Esophagus muscularis mucosa (tissue), 4 donors: Measurements from ENCODE around the gene CKS2. TPM values are rescaled to one million over a fixed set of nuclear protein-coding genes. Genes with fewer than 3 reads are reported as not detected.

ENCODE experiments used
- DNase-seq: peaks from one replicate; pipeline ENCODE4 v3.0.0-alpha.2; 2017; ENCODE audit errors: extremely low spot score
- H3K27ac ChIP-seq, 4 donors: fragments of 200-600 bp; sonication (generic); replicated peaks in 1 of 4; 1 replicate in 3 of 4; 2 replicates in 1 of 4; pipeline ENCODE4 v1.5.1; 2016 to 2019; ENCODE audit warnings: mild to moderate bottlenecking in 1 of 4
- H3K27me3 ChIP-seq, 4 donors: fragments of 200-600 bp; sonication (generic); one replicate each; pipeline versions ENCODE4 v1.5.1 to v1.6.0; 2016 to 2019
- H3K36me3 ChIP-seq, 4 donors: fragments of 200-600 bp; sonication (generic); one replicate each; pipeline ENCODE4 v1.5.1; 2016 to 2019
- H3K4me1 ChIP-seq, 4 donors: fragments of 200-600 bp; sonication (generic); one replicate each; pipeline ENCODE4 v1.5.1; 2016 to 2019
- H3K4me3 ChIP-seq, 4 donors: fragments of 200-600 bp; sonication (generic); 1 replicate in 2 of 4; 2 replicates in 2 of 4; pipeline ENCODE4 v1.5.1; 2016 to 2019; ENCODE audit warnings: mild to moderate bottlenecking in 4 of 4, moderate library complexity in 1 of 4
- H3K9me3 ChIP-seq, 4 donors: fragments of 200-600 bp; sonication (generic); 1 replicate in 3 of 4; 2 replicates in 1 of 4; pipeline ENCODE4 v1.5.1; 2016 to 2019
- CTCF ChIP-seq, 3 experiments: fragments of 200-600 bp in 2 of 3; fragments of 450-650 bp in 1 of 3; sonication (generic) in 2 of 3; IDR thresholded peaks; one replicate each; pipeline ENCODE4 v1.5.1; 2017 to 2019; ENCODE audit warnings: antibody characterized with exemption in 3 of 3, mild to moderate bottlenecking in 2 of 3, moderate library complexity in 1 of 3
- EP300 ChIP-seq: sonication (generic); formaldehyde crosslinking; IDR thresholded peaks from one replicate; pipeline ENCODE4 v1.6.1; 2017; ENCODE audit warnings: antibody characterized with exemption
- POLR2A ChIP-seq: fragments of 450-650 bp; IDR thresholded peaks from one replicate; pipeline ENCODE4 v1.6.1; 2017; ENCODE audit warnings: antibody characterized with exemption, moderate library complexity, mild to moderate bottlenecking, low read depth
- POLR2AphosphoS5 ChIP-seq, 2 donors: sonication (generic); formaldehyde crosslinking; IDR thresholded peaks; one replicate each; pipeline ENCODE4 v1.6.1; 2017; ENCODE audit warnings: antibody characterized with exemption in 2 of 2
- WGBS: methylation state at CpG from one replicate; pipeline ENCODE4 v1.1.5; 2018; 5-methylcytosine and 5-hydroxymethylcytosine counted together
- intact Hi-C: fragments of 100-400 bp; cut with DNase I; formaldehyde crosslinking; loops from one replicate; pipeline ENCODE4 v1.15.1; 2023
- total RNA-seq, 4 donors: library from RNA; depleted of rRNA; stranded (reverse); fragments of >200 nt; gene quantifications; one replicate each; pipeline versions ENCODE4 v1.1.0 to v1.2.1, GENCODE V29; 2016

Gene CKS2
- total RNA-seq, 4 donors from 2014 or later, result 2.0 to 10.3 (median 6.0) TPM

- Histone ChIP-seq H3K4me1 (peaks cover 19 to 28% (median 27%) of the 10 kb centered on the region in 4 donors), H3K27ac (peak overlapping the region; percentile 98 to 100 (median 100)), H3K27me3 (no peaks in the 10 kb centered on the region), H3K4me3 (peak overlapping the region; percentile 77 to 92 (median 84)), H3K36me3 (peaks cover 0 to 7% (median 0%) of the 10 kb centered on the region in 4 donors), H3K9me3 (no peaks in the 10 kb centered on the region)
- WGBS, result 25% methylated on average over 23 of the region's 23 CpGs
- no peak for DNase-seq
- TF ChIP-seq EP300, result no peak
- TF ChIP-seq POLR2AphosphoS5 (IDR thresholded peaks at IDR 0.05), result no peak
- TF ChIP-seq POLR2A, result no peak
- TF ChIP-seq CTCF (IDR thresholded peaks at IDR 0.05), result no peak
- intact Hi-C loops, result loop anchor here (10.0 kb wide), 1 partner anchor 135 kb away; the partner anchor contains the start of gene SHC3
Observed at GRCh38 chr9:89309608-89310474, 1.2 kb upstream of the CKS2 start.

GRCh38 chr9:89311346-89312221, 589 bp downstream of the CKS2 start:
- peak overlapping the region; percentile 77 to 92 (median 84) for H3K4me3 ChIP-seq
- H3K9me3 ChIP-seq, result no peaks in the 10 kb centered on the region
- intact Hi-C loops, result no loop called here
- peaks cover 0 to 7% (median 0%) of the 10 kb centered on the region in 4 donors for H3K36me3 ChIP-seq
- peaks cover 19 to 28% (median 27%) of the 10 kb centered on the region in 4 donors for H3K4me1 ChIP-seq
- no peaks in the 10 kb centered on the region for H3K27me3 ChIP-seq
- peak overlapping the region; percentile 69 to 100 (median 99) for H3K27ac ChIP-seq
- no peak for DNase-seq
- TF ChIP-seq CTCF (IDR thresholded peaks at IDR 0.05), result no peak
- TF ChIP-seq POLR2A, result no peak
- no peak for TF ChIP-seq EP300
- TF ChIP-seq POLR2AphosphoS5 (IDR thresholded peaks at IDR 0.05), result no peak
- 3% methylated on average over 20 of the region's 54 CpGs for WGBS

- no peaks in the 10 kb centered on the region for H3K9me3 ChIP-seq
- peaks cover 19 to 28% (median 27%) of the 10 kb centered on the region in 4 donors for H3K4me1 ChIP-seq
- WGBS, result 2% methylated on average over 8 of the region's 8 CpGs
- DNase-seq, result no peak
- intact Hi-C loops, result no loop called here
- no peak overlapping the region for H3K27ac ChIP-seq
- H3K36me3 ChIP-seq, result peaks cover 0 to 3% (median 0%) of the 10 kb centered on the region in 4 donors
- H3K4me3 ChIP-seq, result peak overlapping the region; percentile 77 to 92 (median 84)
- TF ChIP-seq POLR2AphosphoS5 (IDR thresholded peaks at IDR 0.05) (no peak), POLR2A (no peak), EP300 (no peak), CTCF (IDR thresholded peaks at IDR 0.05) (no peak)
- no peaks in the 10 kb centered on the region for H3K27me3 ChIP-seq
Observed at GRCh38 chr9:89312222-89312571, 1.2 kb downstream of the CKS2 start.

- intact Hi-C loops, result no loop called here
- peaks cover 27 to 37% (median 36%) of the 10 kb centered on the region in 4 donors for H3K4me1 ChIP-seq
Observed at GRCh38 chr9:89313842-89314241, 2.8 kb downstream of the CKS2 start.

GRCh38 chr9:89314955-89315354, 4.0 kb downstream of the CKS2 start:
- intact Hi-C loops, result no loop called here
- WGBS, result 88% methylated on average over 1 of the region's 1 CpG

More at GRCh38 chr9:89313842-89314241, 2.8 kb downstream of the CKS2 start:
- H3K27me3 ChIP-seq, result no peaks in the 10 kb centered on the region
- H3K27ac ChIP-seq, result no peak overlapping the region
- no peaks in the 10 kb centered on the region for H3K9me3 ChIP-seq
- WGBS, result 84% methylated on average over 1 of the region's 1 CpG
- no peak for DNase-seq
- no peak for TF ChIP-seq EP300
- no peak for TF ChIP-seq POLR2AphosphoS5 (IDR thresholded peaks at IDR 0.05)
- H3K4me3 ChIP-seq, result no peak overlapping the region
- H3K36me3 ChIP-seq, result no peaks in the 10 kb centered on the region

More at GRCh38 chr9:89314955-89315354, 4.0 kb downstream of the CKS2 start:
- Histone ChIP-seq H3K36me3 (no peaks in the 10 kb centered on the region), H3K27ac (no peak overlapping the region), H3K4me1 (peaks cover 26 to 40% (median 35%) of the 10 kb centered on the region in 4 donors), H3K4me3 (no peak overlapping the region), H3K9me3 (no peaks in the 10 kb centered on the region), H3K27me3 (no peaks in the 10 kb centered on the region)
- DNase-seq, result no peak
- TF ChIP-seq POLR2A, result no peak
- no peak for TF ChIP-seq POLR2AphosphoS5 (IDR thresholded peaks at IDR 0.05)
